Neural cell (in vitro differentiated cells): Measurements from ENCODE around the gene SCRN2. TPM values are rescaled to one million over a fixed set of nuclear protein-coding genes. Genes with fewer than 3 reads are reported as not detected.

Source experiments
- H2AFZ ChIP-seq: fragments of 200-600, 300-800 bp; sonication (generic), shearing (Covaris generic); 2 replicates; pipeline ENCODE4 v1.6.0; 2014; ENCODE audit warnings: low read depth, mild to moderate bottlenecking, antibody characterized with exemption, low read length, moderate library complexity
- H3F3A ChIP-seq: fragments of 200-600 bp; shearing (Covaris generic); 2 replicates; pipeline ENCODE4 v1.6.1; 2016; ENCODE audit warnings: mild to moderate bottlenecking, moderate library complexity, mixed read lengths, antibody characterized with exemption, low read length; ENCODE audit not compliant: insufficient read depth, poor library complexity, severe bottlenecking
- H3K27ac ChIP-seq: fragments of 200-600, 300-800 bp; sonication (generic), shearing (Covaris generic); 2 replicates; pipeline ENCODE4 v1.5.1; 2014; ENCODE audit warnings: mild to moderate bottlenecking, low read length, moderate library complexity
- H3K27me3 ChIP-seq: fragments of 300-800, 200-600 bp; sonication (generic), shearing (Covaris generic); 2 replicates; pipeline ENCODE4 v1.6.0; 2014; ENCODE audit warnings: mild to moderate bottlenecking, low read depth, low read length, moderate library complexity; ENCODE audit not compliant: insufficient read depth
- H3K36me3 ChIP-seq: fragments of 300-800, 200-600 bp; sonication (generic), shearing (Covaris generic); 2 replicates; pipeline ENCODE4 v1.5.1; 2014; ENCODE audit warnings: mild to moderate bottlenecking, antibody characterized with exemption, low read length, moderate library complexity; ENCODE audit not compliant: insufficient read depth
- H3K4me2 ChIP-seq: fragments of 300-800, 200-600 bp; sonication (generic), shearing (Covaris generic); 2 replicates; pipeline ENCODE4 v1.6.0; 2014; ENCODE audit warnings: mild to moderate bottlenecking, low read length
- H3K4me3 ChIP-seq: fragments of 300-800, 200-600 bp; sonication (generic), shearing (Covaris generic); 2 replicates; pipeline ENCODE4 v1.5.1; 2014; ENCODE audit warnings: mild to moderate bottlenecking, low read length, moderate library complexity
- H3K79me2 ChIP-seq: fragments of 200-600 bp; shearing (Covaris generic); replicated peaks from 2 replicates; pipeline ENCODE4 v1.6.0; 2014; ENCODE audit warnings: mild to moderate bottlenecking, low read length, moderate library complexity; ENCODE audit not compliant: insufficient read depth
- H3K9ac ChIP-seq: fragments of 300-800, 200-600 bp; sonication (generic), shearing (Covaris generic); 2 replicates; pipeline ENCODE4 v1.6.1; 2016; ENCODE audit warnings: mild to moderate bottlenecking, low read length, mixed read lengths
- H3K9me2 ChIP-seq: fragments of 200-600 bp; shearing (Covaris generic); 2 replicates; pipeline ENCODE4 v1.6.1; 2016; ENCODE audit warnings: mild to moderate bottlenecking, low read length, mixed read lengths; ENCODE audit not compliant: insufficient read depth
- H3K9me3 ChIP-seq: fragments of 200-600, 300-800 bp; sonication (generic), shearing (Covaris generic); 2 replicates; pipeline ENCODE4 v1.6.1; 2016; ENCODE audit warnings: mild to moderate bottlenecking, mixed run types, low read length, moderate library complexity, mixed read lengths
- H4K20me1 ChIP-seq: fragments of 200-600 bp; shearing (Covaris generic); 2 replicates; pipeline ENCODE4 v1.6.1; 2016; ENCODE audit warnings: mild to moderate bottlenecking, mixed run types; ENCODE audit not compliant: insufficient read depth
- EP300 ChIP-seq: fragments of 450-650 bp; conservative IDR thresholded peaks from 2 replicates; pipeline ENCODE4 v1.6.1; 2014; ENCODE audit warnings: antibody characterized with exemption, mild to moderate bottlenecking, moderate library complexity; ENCODE audit not compliant: poor library complexity, severe bottlenecking
- EZH2 ChIP-seq: fragments of 200-600, 300-800 bp; shearing (Covaris generic), sonication (generic); IDR thresholded peaks from 2 replicates; pipeline ENCODE4 v1.6.1; 2014; ENCODE audit warnings: antibody characterized with exemption, low read length, borderline replicate concordance, mild to moderate bottlenecking; ENCODE audit not compliant: insufficient read depth, poor library complexity, severe bottlenecking
- MXI1 ChIP-seq: fragments of 450-650 bp; conservative IDR thresholded peaks from 2 replicates; pipeline ENCODE4 v1.6.1; 2014; ENCODE audit warnings: antibody characterized with exemption, mild to moderate bottlenecking; ENCODE audit not compliant: poor library complexity, severe bottlenecking
- POLR2AphosphoS5 ChIP-seq: IDR thresholded peaks from 2 replicates; pipeline ENCODE4 v1.6.1; 2012
- RAD21 ChIP-seq: fragments of 450-650 bp; conservative IDR thresholded peaks from 2 replicates; pipeline ENCODE4 v1.6.1; 2014; ENCODE audit warnings: antibody characterized with exemption, mild to moderate bottlenecking, moderate library complexity
- REST ChIP-seq: IDR thresholded peaks from 2 replicates; pipeline ENCODE4 v1.6.1; 2012; ENCODE audit warnings: borderline replicate concordance
- SMC3 ChIP-seq: fragments of 450-650 bp; conservative IDR thresholded peaks from 2 replicates; pipeline ENCODE4 v1.6.1; 2014; ENCODE audit warnings: antibody characterized with exemption, mild to moderate bottlenecking, moderate library complexity; ENCODE audit not compliant: poor library complexity
- TAF1 ChIP-seq: IDR thresholded peaks from 2 replicates; pipeline ENCODE4 v1.6.1; 2012; ENCODE audit warnings: low read depth
- polyA plus RNA-seq: library from polyadenylated mRNA; depleted of rRNA; stranded (reverse); fragments of >200 nt; gene quantifications from 2 replicates; pipeline ENCODE4 v1.2.3, GENCODE V29; 2014
- TF ChIP-seq, protein P1 (sequence below): fragments of 450-650 bp; IDR thresholded peaks from 2 replicates; pipeline ENCODE4 v1.5.1; 2014; ENCODE audit warnings: antibody characterized with exemption, mild to moderate bottlenecking, moderate library complexity; ENCODE audit not compliant: poor library complexity, severe bottlenecking

The SCRN2 gene
- polyA plus RNA-seq, 1 donor from 2014 or later: 94.0 TPM

DNA sequence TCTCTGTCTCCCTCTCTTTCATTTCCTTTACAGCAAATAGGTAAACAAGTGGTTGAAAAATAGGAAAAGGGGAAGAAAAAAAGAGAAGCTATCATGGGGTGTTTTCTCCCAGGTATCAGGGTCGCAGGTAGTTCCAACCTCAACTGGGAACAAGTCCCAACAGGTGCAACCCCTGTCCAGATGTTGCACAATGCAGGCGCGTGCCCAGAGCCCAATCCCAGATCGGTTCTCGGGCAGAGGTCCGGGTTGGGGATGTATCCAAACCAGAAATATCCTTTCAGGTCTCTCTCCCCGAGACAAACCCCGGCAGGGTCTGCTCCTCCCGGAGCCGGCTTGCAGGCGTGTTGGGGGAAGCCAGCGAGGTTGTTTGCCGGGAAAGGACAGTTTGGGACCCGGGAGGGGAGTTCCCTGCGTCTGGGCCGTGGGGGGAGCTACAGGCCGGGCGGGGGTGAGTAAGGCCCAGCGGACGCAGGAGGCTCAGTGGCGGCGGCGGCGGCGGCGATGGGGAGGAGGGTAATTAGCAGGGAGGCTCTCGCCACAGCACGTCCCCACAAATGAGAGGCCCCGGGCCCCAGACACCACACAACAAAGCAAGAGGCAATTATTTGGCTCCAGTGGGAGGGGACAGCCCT lies 31.1 kb upstream of the SCRN2 start:
- H3K4me2 ChIP-seq: no peak overlapping the region
- TF ChIP-seq REST (no peak), EZH2 (no peak), SMC3 (no peak), POLR2AphosphoS5 (no peak), TAF1 (no peak), EP300 (no peak), MXI1 (no peak)
- TF ChIP-seq, protein P1, sequence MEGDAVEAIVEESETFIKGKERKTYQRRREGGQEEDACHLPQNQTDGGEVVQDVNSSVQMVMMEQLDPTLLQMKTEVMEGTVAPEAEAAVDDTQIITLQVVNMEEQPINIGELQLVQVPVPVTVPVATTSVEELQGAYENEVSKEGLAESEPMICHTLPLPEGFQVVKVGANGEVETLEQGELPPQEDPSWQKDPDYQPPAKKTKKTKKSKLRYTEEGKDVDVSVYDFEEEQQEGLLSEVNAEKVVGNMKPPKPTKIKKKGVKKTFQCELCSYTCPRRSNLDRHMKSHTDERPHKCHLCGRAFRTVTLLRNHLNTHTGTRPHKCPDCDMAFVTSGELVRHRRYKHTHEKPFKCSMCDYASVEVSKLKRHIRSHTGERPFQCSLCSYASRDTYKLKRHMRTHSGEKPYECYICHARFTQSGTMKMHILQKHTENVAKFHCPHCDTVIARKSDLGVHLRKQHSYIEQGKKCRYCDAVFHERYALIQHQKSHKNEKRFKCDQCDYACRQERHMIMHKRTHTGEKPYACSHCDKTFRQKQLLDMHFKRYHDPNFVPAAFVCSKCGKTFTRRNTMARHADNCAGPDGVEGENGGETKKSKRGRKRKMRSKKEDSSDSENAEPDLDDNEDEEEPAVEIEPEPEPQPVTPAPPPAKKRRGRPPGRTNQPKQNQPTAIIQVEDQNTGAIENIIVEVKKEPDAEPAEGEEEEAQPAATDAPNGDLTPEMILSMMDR: no peak

DNA sequence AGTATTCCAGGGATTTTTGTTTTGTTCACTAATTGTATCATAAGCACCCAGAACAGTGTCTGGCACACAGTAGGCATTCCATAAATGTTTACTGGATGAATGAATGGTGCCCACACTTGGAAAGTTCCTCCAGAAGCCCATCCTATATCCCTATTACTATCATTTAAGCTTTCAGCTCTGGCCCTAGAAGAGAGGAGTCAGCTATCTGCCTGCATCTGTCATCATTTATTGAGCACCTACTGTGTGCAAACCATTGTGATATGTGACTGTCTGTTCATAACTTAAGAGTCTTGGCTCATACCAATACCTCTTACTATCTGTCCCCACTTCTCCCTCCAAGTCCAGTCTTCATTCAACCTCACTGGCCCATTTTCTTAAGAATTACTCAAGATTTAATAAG lies 30.0 kb upstream of the SCRN2 start:
- Histone ChIP-seq H3K36me3 (no peaks in the 10 kb centered on the region), H3K27me3 (peaks cover 48% of the 10 kb centered on the region), H3K9ac (no peak overlapping the region), H3F3A (no peaks in the 10 kb centered on the region), H3K9me3 (no peaks in the 10 kb centered on the region), H3K4me2 (no peak overlapping the region), H3K27ac (no peak overlapping the region), H3K9me2 (no peaks in the 10 kb centered on the region), H3K79me2 (no peaks in the 10 kb centered on the region), H3K4me3 (no peak overlapping the region), H2AFZ (no peak overlapping the region), H4K20me1 (no peaks in the 10 kb centered on the region)
- no peak for TF ChIP-seq REST
- no peak for TF ChIP-seq EP300
- TF ChIP-seq EZH2: no peak
- no peak for TF ChIP-seq TAF1
- no peak for TF ChIP-seq MXI1
- TF ChIP-seq, protein P1: no peak
- TF ChIP-seq RAD21: no peak
- no peak for TF ChIP-seq POLR2AphosphoS5
- no peak for TF ChIP-seq SMC3

More for the DNA sequence above, 31.1 kb upstream of the SCRN2 start:
- no peak overlapping the region for H2AFZ ChIP-seq
- H3K27ac ChIP-seq: no peak overlapping the region
- H4K20me1 ChIP-seq: no peaks in the 10 kb centered on the region
- no peak overlapping the region for H3K9ac ChIP-seq
- no peak overlapping the region for H3K4me3 ChIP-seq
- no peaks in the 10 kb centered on the region for H3K79me2 ChIP-seq
- H3K27me3 ChIP-seq: peaks cover 48% of the 10 kb centered on the region
- H3K36me3 ChIP-seq: no peaks in the 10 kb centered on the region
- no peaks in the 10 kb centered on the region for H3K9me3 ChIP-seq
- no peaks in the 10 kb centered on the region for H3K9me2 ChIP-seq
- no peaks in the 10 kb centered on the region for H3F3A ChIP-seq
